ENCODE data around the gene ZNF469. TPM values are rescaled to one million over a fixed set of nuclear protein-coding genes. Genes with fewer than 3 reads are reported as not detected.

ZNF469 gene
- total RNA-seq, 4 donors from 2014 or later = 0.24 to 0.55 (median 0.41) TPM

DNA sequence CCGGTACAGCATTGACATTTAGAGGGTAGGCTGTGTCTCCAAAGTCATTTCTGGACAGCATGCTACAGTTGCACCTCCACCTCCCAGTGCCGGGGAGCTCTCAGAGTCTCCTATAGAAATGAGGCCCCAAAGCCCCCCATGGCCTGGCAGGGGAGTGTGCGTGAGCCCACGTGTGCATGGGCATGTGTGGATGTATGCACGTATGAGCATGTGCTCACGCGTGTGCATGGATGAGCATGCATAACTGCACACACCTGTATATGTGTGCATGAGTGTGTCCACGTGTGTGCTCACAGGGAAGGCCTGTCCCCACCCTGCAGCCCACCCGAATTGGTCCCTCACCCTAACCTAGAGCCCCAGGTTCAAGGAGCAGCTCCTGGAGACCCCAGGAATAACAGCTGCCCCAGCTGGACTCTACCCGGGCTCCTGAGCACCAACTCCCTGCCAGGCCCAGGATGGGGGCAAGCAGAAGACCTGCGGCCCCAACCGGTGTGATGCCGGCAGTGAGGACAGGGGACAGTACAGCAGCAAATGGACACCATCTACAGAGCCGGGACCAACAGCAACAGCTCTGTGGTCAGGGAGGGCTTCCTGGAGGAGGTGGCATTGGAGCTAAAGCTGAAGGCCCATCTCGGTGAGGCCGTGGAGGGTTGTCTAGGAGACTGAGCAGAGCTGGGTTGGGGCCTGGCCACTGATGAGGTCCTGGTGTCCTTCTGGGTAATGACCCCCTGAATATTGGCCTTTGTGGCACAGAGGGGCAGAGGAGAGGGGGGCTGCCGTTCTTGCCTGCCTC is 35.1 kb downstream of the ZNF469 start:
- WGBS = 80% methylated on average over 9 of the region's 17 CpGs
- Histone ChIP-seq H3K9me3 (no peaks in the 10 kb centered on the region), H3K4me3 (no peak overlapping the region), H3K27ac (no peak overlapping the region), H3K36me3 (no peaks in the 10 kb centered on the region), H3K4me1 (peaks cover 2% of the 10 kb centered on the region), H3K27me3 (peaks cover 3% of the 10 kb centered on the region)
- no peak for TF ChIP-seq EP300 (IDR thresholded peaks at IDR 0.05)
- TF ChIP-seq POLR2A (IDR thresholded peaks at IDR 0.05) = no peak
- TF ChIP-seq, protein P1, sequence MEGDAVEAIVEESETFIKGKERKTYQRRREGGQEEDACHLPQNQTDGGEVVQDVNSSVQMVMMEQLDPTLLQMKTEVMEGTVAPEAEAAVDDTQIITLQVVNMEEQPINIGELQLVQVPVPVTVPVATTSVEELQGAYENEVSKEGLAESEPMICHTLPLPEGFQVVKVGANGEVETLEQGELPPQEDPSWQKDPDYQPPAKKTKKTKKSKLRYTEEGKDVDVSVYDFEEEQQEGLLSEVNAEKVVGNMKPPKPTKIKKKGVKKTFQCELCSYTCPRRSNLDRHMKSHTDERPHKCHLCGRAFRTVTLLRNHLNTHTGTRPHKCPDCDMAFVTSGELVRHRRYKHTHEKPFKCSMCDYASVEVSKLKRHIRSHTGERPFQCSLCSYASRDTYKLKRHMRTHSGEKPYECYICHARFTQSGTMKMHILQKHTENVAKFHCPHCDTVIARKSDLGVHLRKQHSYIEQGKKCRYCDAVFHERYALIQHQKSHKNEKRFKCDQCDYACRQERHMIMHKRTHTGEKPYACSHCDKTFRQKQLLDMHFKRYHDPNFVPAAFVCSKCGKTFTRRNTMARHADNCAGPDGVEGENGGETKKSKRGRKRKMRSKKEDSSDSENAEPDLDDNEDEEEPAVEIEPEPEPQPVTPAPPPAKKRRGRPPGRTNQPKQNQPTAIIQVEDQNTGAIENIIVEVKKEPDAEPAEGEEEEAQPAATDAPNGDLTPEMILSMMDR (IDR thresholded peaks at IDR 0.05) = no peak
- TF ChIP-seq POLR2AphosphoS5 (IDR thresholded peaks at IDR 0.05) = no peak
- DNase-seq (ENCODE audit: low spot score in 2 of 2) = no peak

DNA sequence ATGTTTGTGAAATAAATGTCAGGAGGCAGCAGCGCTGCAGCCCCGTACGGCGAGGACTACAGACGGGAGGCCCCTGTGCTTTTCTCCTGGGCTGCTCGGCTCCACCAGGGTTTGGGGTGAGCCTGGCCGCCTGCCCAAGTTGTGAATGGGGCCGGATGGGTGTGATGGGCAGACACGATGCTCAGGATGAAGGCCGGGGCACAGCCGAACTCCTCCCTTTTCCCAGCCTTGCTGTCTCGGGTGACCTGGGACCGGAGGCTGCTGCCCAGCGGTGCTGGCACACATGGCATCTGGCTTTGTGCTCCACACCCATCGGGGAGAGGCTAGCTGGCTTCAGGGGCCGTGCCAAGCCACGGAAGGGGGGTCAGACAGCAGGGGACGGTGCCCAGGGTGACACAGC is 36.1 kb downstream of the ZNF469 start:
- no peaks in the 10 kb centered on the region for H3K36me3 ChIP-seq
- no peak overlapping the region for H3K27ac ChIP-seq
- H3K4me3 ChIP-seq = no peak overlapping the region
- TF ChIP-seq, protein P1 (IDR thresholded peaks at IDR 0.05) = no peak
- TF ChIP-seq EP300 (IDR thresholded peaks at IDR 0.05) (no peak), POLR2A (IDR thresholded peaks at IDR 0.05) (no peak), POLR2AphosphoS5 (IDR thresholded peaks at IDR 0.05) (no peak)
- WGBS = 62% methylated on average over 8 of the region's 18 CpGs
- peaks cover 3% of the 10 kb centered on the region for H3K27me3 ChIP-seq
- peaks cover 2% of the 10 kb centered on the region for H3K4me1 ChIP-seq
- no peak for DNase-seq (ENCODE audit: low spot score in 2 of 2)
- no peaks in the 10 kb centered on the region for H3K9me3 ChIP-seq

- 96% methylated on average over 6 of the region's 10 CpGs for WGBS
Observed at GRCh38 chr16:88419790-88420189, 37.0 kb downstream of the ZNF469 start.

GRCh38 chr16:88420496-88420895 is 37.7 kb downstream of the ZNF469 start:
- no peaks in the 10 kb centered on the region for H3K36me3 ChIP-seq
- no peak overlapping the region for H3K4me3 ChIP-seq
- no peak overlapping the region for H3K27ac ChIP-seq
- peaks cover 3% of the 10 kb centered on the region for H3K27me3 ChIP-seq
- 96% methylated on average over 5 of the region's 12 CpGs for whole genome bisulfite sequencing
- no peak for TF ChIP-seq POLR2AphosphoS5 (IDR thresholded peaks at IDR 0.05)
- no peak for TF ChIP-seq POLR2A (IDR thresholded peaks at IDR 0.05)
- no peak for TF ChIP-seq EP300 (IDR thresholded peaks at IDR 0.05)
- TF ChIP-seq, protein P1 (IDR thresholded peaks at IDR 0.05) = no peak
- no peaks in the 10 kb centered on the region for H3K9me3 ChIP-seq
- peaks cover 17% of the 10 kb centered on the region for H3K4me1 ChIP-seq
- DNase-seq (ENCODE audit: low spot score in 2 of 2) = no peak

More at GRCh38 chr16:88419790-88420189, 37.0 kb downstream of the ZNF469 start:
- no peak for DNase-seq (ENCODE audit: low spot score in 2 of 2)
- TF ChIP-seq EP300 (IDR thresholded peaks at IDR 0.05) (no peak), POLR2A (IDR thresholded peaks at IDR 0.05) (no peak), POLR2AphosphoS5 (IDR thresholded peaks at IDR 0.05) (no peak)
- TF ChIP-seq, protein P1 (IDR thresholded peaks at IDR 0.05) = no peak
- no peak overlapping the region for H3K27ac ChIP-seq
- peaks cover 11% of the 10 kb centered on the region for H3K4me1 ChIP-seq
- no peaks in the 10 kb centered on the region for H3K9me3 ChIP-seq
- H3K4me3 ChIP-seq = no peak overlapping the region
- no peaks in the 10 kb centered on the region for H3K36me3 ChIP-seq
- peaks cover 3% of the 10 kb centered on the region for H3K27me3 ChIP-seq

DNA sequence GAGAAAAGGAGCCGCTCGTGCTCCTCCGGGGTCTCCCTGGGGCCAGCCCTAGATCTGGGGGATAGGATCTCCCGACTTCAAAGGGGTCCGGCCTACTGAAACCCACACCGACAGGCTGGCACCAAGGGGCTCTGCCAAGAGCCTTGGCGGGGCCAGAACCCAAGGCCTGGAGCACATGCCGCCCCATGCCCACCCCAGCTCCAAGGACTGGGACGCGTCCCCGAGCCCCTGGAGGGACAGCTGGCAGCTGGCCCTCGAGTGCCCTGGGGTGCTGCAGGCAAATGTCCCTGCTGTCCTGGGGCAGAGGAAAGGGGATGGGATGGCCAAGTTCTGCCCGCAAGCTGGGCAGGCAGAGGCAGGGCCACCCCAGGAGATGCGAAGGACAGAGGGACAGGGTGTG is 38.5 kb downstream of the ZNF469 start:
- TF ChIP-seq EP300 (IDR thresholded peaks at IDR 0.05) = no peak
- TF ChIP-seq, protein P1 (IDR thresholded peaks at IDR 0.05) = no peak
- no peak for TF ChIP-seq POLR2AphosphoS5 (IDR thresholded peaks at IDR 0.05)
- no peak for TF ChIP-seq POLR2A (IDR thresholded peaks at IDR 0.05)
- Histone ChIP-seq H3K4me1 (peaks cover 15% of the 10 kb centered on the region), H3K9me3 (no peaks in the 10 kb centered on the region), H3K27ac (no peak overlapping the region), H3K36me3 (no peaks in the 10 kb centered on the region), H3K27me3 (peaks cover 3% of the 10 kb centered on the region), H3K4me3 (no peak overlapping the region)
- DNase-seq (ENCODE audit: low spot score in 2 of 2) = no peak
- 83% methylated on average over 13 of the region's 14 CpGs for WGBS

Data from suprapubic skin (tissue), 4 donors.